ENCODE results near the gene CNTNAP2.

DNA sequence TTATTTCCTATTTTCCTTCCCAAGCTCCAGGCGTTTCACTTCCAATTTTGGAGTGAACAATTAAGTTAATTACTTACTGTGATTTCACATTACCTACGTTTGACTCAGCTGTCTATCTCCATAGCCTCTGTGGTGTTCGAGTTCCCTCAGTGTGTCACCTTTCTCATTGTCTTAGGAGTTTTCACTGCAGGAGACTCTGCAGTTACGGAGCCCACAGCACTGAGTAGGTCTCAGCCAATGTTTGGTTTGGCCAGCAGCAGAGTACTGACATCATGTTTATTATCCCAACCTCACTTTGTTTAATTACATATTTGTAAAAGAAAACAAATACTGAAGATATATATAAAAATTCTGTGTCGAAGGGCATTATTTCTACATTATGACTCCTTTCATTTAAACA lies 1123.9 kb downstream of the CNTNAP2 start:
- TF ChIP-seq, protein P1, sequence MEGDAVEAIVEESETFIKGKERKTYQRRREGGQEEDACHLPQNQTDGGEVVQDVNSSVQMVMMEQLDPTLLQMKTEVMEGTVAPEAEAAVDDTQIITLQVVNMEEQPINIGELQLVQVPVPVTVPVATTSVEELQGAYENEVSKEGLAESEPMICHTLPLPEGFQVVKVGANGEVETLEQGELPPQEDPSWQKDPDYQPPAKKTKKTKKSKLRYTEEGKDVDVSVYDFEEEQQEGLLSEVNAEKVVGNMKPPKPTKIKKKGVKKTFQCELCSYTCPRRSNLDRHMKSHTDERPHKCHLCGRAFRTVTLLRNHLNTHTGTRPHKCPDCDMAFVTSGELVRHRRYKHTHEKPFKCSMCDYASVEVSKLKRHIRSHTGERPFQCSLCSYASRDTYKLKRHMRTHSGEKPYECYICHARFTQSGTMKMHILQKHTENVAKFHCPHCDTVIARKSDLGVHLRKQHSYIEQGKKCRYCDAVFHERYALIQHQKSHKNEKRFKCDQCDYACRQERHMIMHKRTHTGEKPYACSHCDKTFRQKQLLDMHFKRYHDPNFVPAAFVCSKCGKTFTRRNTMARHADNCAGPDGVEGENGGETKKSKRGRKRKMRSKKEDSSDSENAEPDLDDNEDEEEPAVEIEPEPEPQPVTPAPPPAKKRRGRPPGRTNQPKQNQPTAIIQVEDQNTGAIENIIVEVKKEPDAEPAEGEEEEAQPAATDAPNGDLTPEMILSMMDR (conservative IDR thresholded peaks at IDR 0.05; ENCODE audit: low read depth, low read length) = no peak
- no peak for TF ChIP-seq EZH2 (IDR thresholded peaks at IDR 0.05; ENCODE audit: borderline replicate concordance, low read depth, low read length, poor library complexity, severe bottlenecking)
